ENCODE results near the gene HPSE2. TPM values are rescaled to one million over a fixed set of nuclear protein-coding genes. Genes with fewer than 3 reads are reported as not detected.
"Not testable (repeated sequence)": the region's sequence is repeated elsewhere in the genome, so short reads cannot be mapped to it uniquely, and the experiment has no call there.

The HPSE2 gene
- total and polyA plus RNA-seq, 7 donors = under 0.01 to 11.8 (median 4.8) TPM

DNA sequence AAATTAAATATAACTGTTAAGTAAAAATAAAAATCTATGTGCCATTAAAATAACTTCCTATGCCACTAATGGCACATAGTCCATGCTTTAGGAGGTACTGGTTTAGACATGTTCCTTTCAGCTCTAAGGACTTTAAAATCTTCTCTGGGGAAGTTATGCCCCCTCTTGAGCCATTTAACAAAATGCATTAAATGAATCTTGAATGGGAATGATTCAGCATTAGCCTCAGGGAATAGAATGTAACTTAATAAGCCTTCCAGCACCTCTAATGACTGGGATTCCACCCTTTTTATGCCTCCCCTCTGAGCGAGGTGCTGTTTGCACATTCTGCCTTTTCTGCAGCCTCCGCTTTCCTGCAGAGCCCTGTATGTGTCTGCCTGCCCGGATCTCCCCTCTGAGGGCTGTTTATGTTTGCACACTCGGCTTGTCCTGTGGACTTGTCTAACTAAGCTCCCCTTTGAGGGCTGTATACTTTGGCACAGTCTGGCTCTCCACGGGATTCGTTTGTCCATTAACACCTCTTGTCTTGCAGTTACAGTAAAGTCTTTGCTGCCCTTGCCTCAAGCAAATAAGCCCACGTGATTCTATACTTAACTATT is 680.5 kb downstream of the HPSE2 start:
- no peak for TF ChIP-seq POLR2A (IDR thresholded peaks at IDR 0.05)
- DNase-seq = no peak
- H3K36me3 ChIP-seq = no peaks in the 10 kb centered on the region
- 46 to 50% methylated on average over 7 of the region's 7 CpGs for WGBS, 2 donors
- intact Hi-C loops (cut with DNase I) = no loop called here
- H3K4me3 ChIP-seq = no peak overlapping the region
- H3K9me3 ChIP-seq = no peaks in the 10 kb centered on the region
- peaks cover 0 to 10% (median 3%) of the 10 kb centered on the region in 4 donors for H3K4me1 ChIP-seq
- no peaks in the 10 kb centered on the region for H3K27me3 ChIP-seq
- H3K27ac ChIP-seq = no peak overlapping the region

DNA sequence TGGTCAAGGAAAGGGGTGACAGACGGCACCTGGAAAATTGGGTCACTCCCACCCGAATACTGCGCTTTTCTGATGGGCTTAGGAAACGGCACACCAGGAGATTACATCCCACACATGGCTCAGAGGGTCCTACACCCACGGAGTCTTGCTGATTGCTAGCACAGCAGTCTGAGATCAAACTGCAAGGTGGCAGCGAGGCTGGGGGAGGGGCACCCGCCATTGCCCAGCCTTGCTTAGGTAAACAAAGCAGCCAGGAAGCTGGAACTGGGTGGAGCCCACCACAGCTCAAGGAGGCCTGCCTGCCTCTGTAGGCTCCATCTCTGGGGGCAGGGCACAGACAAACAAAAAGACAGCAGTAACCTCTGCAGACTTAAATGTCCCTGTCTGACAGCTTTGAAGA is 694.1 kb downstream of the HPSE2 start:
- H3K27ac ChIP-seq; H3K4me1 ChIP-seq; H3K27me3 ChIP-seq; DNase-seq; intact Hi-C loops (cut with DNase I); H3K36me3 ChIP-seq; H3K4me3 ChIP-seq; H3K9me3 ChIP-seq: not testable (repeated sequence)
- 32 to 59% methylated on average over 7 of the region's 7 CpGs for WGBS, 2 donors

DNA sequence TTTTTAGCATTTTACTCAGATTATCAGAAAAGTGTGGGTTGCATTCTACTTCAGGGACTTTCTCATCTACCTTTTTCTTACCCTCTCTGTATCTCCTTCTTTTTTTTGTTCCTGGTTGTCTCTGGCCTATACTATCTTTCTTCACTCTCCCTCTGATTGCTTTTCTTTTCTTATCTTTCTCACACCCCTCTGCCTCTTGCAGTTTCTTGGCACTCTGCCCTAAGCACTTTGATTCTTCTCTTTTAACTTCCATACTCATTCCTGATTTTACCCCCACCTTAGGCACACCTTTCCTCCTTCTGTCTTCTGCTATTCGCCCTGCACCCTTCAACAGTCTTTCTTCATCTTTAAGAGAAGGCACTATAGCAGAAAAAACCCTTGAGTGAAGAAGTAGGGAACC is 696.1 kb downstream of the HPSE2 start:
- Histone ChIP-seq H3K4me3 (no peak overlapping the region), H3K27me3 (no peaks in the 10 kb centered on the region), H3K27ac (no peak overlapping the region), H3K36me3 (no peaks in the 10 kb centered on the region), H3K4me1 (peaks cover 0 to 17% (median 9%) of the 10 kb centered on the region in 4 donors), H3K9me3 (no peaks in the 10 kb centered on the region)
- WGBS, 2 donors = 26 to 67% methylated on average over 1 of the region's 1 CpG
- TF ChIP-seq POLR2AphosphoS5 (IDR thresholded peaks at IDR 0.05) = no peak
- no peak for TF ChIP-seq EP300 (IDR thresholded peaks at IDR 0.05)
- no peak for TF ChIP-seq POLR2A (IDR thresholded peaks at IDR 0.05)
- no peak for TF ChIP-seq CTCF (IDR thresholded peaks at IDR 0.05)
- DNase-seq = no peak
- intact Hi-C loops (cut with DNase I) = no loop called here

- Histone ChIP-seq H3K4me1 (peaks cover 0 to 17% (median 12%) of the 10 kb centered on the region in 4 donors), H3K4me3 (no peak overlapping the region), H3K27ac (no peak overlapping the region), H3K36me3 (no peaks in the 10 kb centered on the region), H3K9me3 (no peaks in the 10 kb centered on the region), H3K27me3 (no peaks in the 10 kb centered on the region)
- intact Hi-C loops (cut with DNase I) = no loop called here
- no peak for DNase-seq
- TF ChIP-seq CTCF (IDR thresholded peaks at IDR 0.05) (no peak), EP300 (IDR thresholded peaks at IDR 0.05) (no peak), POLR2AphosphoS5 (IDR thresholded peaks at IDR 0.05) (no peak), POLR2A (IDR thresholded peaks at IDR 0.05) (no peak)
Measured at GRCh38 chr10:98538472-98538871, 697.2 kb downstream of the HPSE2 start.

DNA sequence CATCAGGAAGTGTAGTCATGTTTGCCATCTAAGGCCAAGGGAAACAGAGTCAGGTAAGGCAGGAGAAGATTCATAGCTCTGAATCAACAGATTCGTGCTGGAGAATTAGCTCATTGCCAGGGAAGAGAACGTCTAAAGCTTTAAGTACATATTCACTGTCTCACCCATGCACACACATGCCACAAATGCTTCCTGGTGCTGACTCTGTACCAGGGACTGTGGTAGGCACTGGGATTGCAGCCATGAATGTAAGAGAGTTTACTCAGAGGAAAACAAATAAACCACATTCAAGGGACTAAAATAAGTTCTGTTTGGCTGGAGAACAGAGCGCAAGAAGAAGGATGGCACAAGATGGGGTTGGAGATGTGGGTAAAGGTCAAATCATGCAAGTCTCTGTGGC is 699.1 kb downstream of the HPSE2 start:
- H3K4me3 ChIP-seq = no peak overlapping the region
- H3K4me1 ChIP-seq = peaks cover 0 to 17% (median 12%) of the 10 kb centered on the region in 4 donors
- intact Hi-C loops (cut with DNase I) = no loop called here
- no peaks in the 10 kb centered on the region for H3K27me3 ChIP-seq
- no peak for DNase-seq
- no peaks in the 10 kb centered on the region for H3K36me3 ChIP-seq
- H3K9me3 ChIP-seq = no peaks in the 10 kb centered on the region
- 30 to 59% methylated on average over 3 of the region's 3 CpGs for WGBS, 2 donors
- TF ChIP-seq CTCF (IDR thresholded peaks at IDR 0.05) (no peak), POLR2A (IDR thresholded peaks at IDR 0.05) (no peak), POLR2AphosphoS5 (IDR thresholded peaks at IDR 0.05) (no peak), EP300 (IDR thresholded peaks at IDR 0.05) (no peak)
- H3K27ac ChIP-seq = peak overlapping the region in 3 of 4 donors; percentile 27 to 51 (median 44)

Measured in sigmoid colon (tissue), 7 donors.